HL-60 (cell line): ENCODE data around the gene F7.

ENCODE experiments used
- CTCF ChIP-seq: IDR thresholded peaks from one replicate; pipeline ENCODE4 v1.5.1; 2011; ENCODE audit warnings: low read length, control low read depth, inconsistent platforms; ENCODE audit not compliant: insufficient read depth
- POLR2AphosphoS5 ChIP-seq: IDR thresholded peaks from 2 replicates; pipeline ENCODE4 v1.6.1; 2012; ENCODE audit warnings: low read depth
- REST ChIP-seq: IDR thresholded peaks from 2 replicates; pipeline ENCODE4 v1.6.1; 2012; ENCODE audit warnings: low read depth; ENCODE audit not compliant: insufficient replicate concordance

GRCh38 chr13:113164492-113164891 is 58.9 kb downstream of the F7 start:
- TF ChIP-seq POLR2AphosphoS5 (no peak), CTCF (no peak), REST (no peak)
